Activated CD8-positive, alpha-beta memory T cell treated with anti-CD3 and anti-CD28 coated beads, Interleukin-2, amount 50 U/mL, for 24 hours (primary cell): Measurements from ENCODE around the gene TCHHL1.
"Not testable (repeated sequence)": the region's sequence is repeated elsewhere in the genome, so short reads cannot be mapped to it uniquely, and the experiment has no call there.

Experiments used
- DNase-seq: peaks from one replicate; pipeline ENCODE4 v3.0.0-alpha.2; 2020; ENCODE audit errors: extremely low read depth

TCHHL1 gene

GRCh38 chr1:152086760-152087159 lies 2.1 kb downstream of the TCHHL1 start:
- no peak for DNase-seq

GRCh38 chr1:152084853-152085252 lies 4.0 kb downstream of the TCHHL1 start:
- DNase-seq = no peak

- DNase-seq = not testable (repeated sequence)
These were observed 7.8 kb downstream of the TCHHL1 start for GRCh38 chr1:152081026-152081425.

- not testable (repeated sequence) for DNase-seq
These were observed 8.4 kb downstream of the TCHHL1 start for GRCh38 chr1:152080494-152080893.

- no peak for DNase-seq
These were observed 9.9 kb downstream of the TCHHL1 start for GRCh38 chr1:152078831-152079441.

GRCh38 chr1:152072311-152072710 lies 16.6 kb downstream of the TCHHL1 start:
- DNase-seq = no peak

GRCh38 chr1:152071123-152071522 lies 17.7 kb downstream of the TCHHL1 start:
- DNase-seq = no peak

- no peak for DNase-seq
These were observed 20.9 kb downstream of the TCHHL1 start for GRCh38 chr1:152067929-152068328.

GRCh38 chr1:152067150-152067549 lies 21.7 kb downstream of the TCHHL1 start:
- no peak for DNase-seq

- no peak for DNase-seq
These were observed 26.9 kb downstream of the TCHHL1 start for GRCh38 chr1:152061952-152062351.

GRCh38 chr1:152053375-152053774 lies 35.5 kb downstream of the TCHHL1 start:
- no peak for DNase-seq

GRCh38 chr1:152052606-152053005 lies 36.3 kb downstream of the TCHHL1 start:
- DNase-seq = peak; percentile 74

GRCh38 chr1:152050886-152051675 lies 37.8 kb downstream of the TCHHL1 start:
- no peak for DNase-seq

GRCh38 chr1:152049291-152050083 lies 39.4 kb downstream of the TCHHL1 start:
- DNase-seq = no peak

- no peak for DNase-seq
These were observed 40.4 kb downstream of the TCHHL1 start for GRCh38 chr1:152048416-152049009.

GRCh38 chr1:152047730-152048415 lies 41.0 kb downstream of the TCHHL1 start:
- DNase-seq = peak; percentile 75

- no peak for DNase-seq
These were observed 41.5 kb downstream of the TCHHL1 start for GRCh38 chr1:152047413-152047729.

GRCh38 chr1:152044386-152044785 lies 44.5 kb downstream of the TCHHL1 start:
- no peak for DNase-seq

- DNase-seq = no peak
These were observed 45.0 kb downstream of the TCHHL1 start for GRCh38 chr1:152043870-152044269.

GRCh38 chr1:152042030-152042429 lies 46.8 kb downstream of the TCHHL1 start:
- DNase-seq = no peak

- no peak for DNase-seq
These were observed 49.0 kb downstream of the TCHHL1 start for GRCh38 chr1:152039886-152040285.

GRCh38 chr1:152039461-152039860 lies 49.4 kb downstream of the TCHHL1 start:
- DNase-seq = no peak
